CD4-positive, alpha-beta T cell treated with Interleukin-17A for 4 hours (primary cell): ENCODE results near the gene PSMD9.
"Not testable (repeated sequence)": the region's sequence is repeated elsewhere in the genome, so short reads cannot be mapped to it uniquely, and the experiment has no call there.

Experiments used
- DNase-seq: peaks from one replicate; pipeline ENCODE4 v3.0.0-alpha.2; 2020; ENCODE audit warnings: mixed read lengths

The PSMD9 gene

GRCh38 chr12:121926874-121927706 lies 38.5 kb downstream of the PSMD9 start:
- no peak for DNase-seq

- DNase-seq: no peak
Observed at GRCh38 chr12:121927813-121928212, 39.2 kb downstream of the PSMD9 start.

GRCh38 chr12:121929545-121929944 lies 41.0 kb downstream of the PSMD9 start:
- not testable (repeated sequence) for DNase-seq

- DNase-seq: no peak
Observed at GRCh38 chr12:121930862-121931261, 42.3 kb downstream of the PSMD9 start.

- no peak for DNase-seq
Observed at GRCh38 chr12:121932176-121932536, 43.6 kb downstream of the PSMD9 start.

- DNase-seq: no peak
Observed at GRCh38 chr12:121932914-121933521, 44.4 kb downstream of the PSMD9 start.

GRCh38 chr12:121933522-121934308 lies 45.1 kb downstream of the PSMD9 start:
- DNase-seq: no peak

GRCh38 chr12:121934309-121934664 lies 45.7 kb downstream of the PSMD9 start:
- DNase-seq: no peak

GRCh38 chr12:121937654-121938053 lies 49.1 kb downstream of the PSMD9 start:
- no peak for DNase-seq

- no peak for DNase-seq
Observed at GRCh38 chr12:121939186-121939585, 50.6 kb downstream of the PSMD9 start.

GRCh38 chr12:121939992-121940766 lies 51.6 kb downstream of the PSMD9 start:
- DNase-seq: no peak

- DNase-seq: no peak
Observed at GRCh38 chr12:121942145-121942718, 53.6 kb downstream of the PSMD9 start.

- DNase-seq: no peak
Observed at GRCh38 chr12:121943926-121944325, 55.3 kb downstream of the PSMD9 start.

GRCh38 chr12:121946313-121947025 lies 57.9 kb downstream of the PSMD9 start:
- DNase-seq: no peak

GRCh38 chr12:121947981-121948380 lies 59.4 kb downstream of the PSMD9 start:
- DNase-seq: no peak

GRCh38 chr12:121949648-121950397 lies 61.2 kb downstream of the PSMD9 start:
- no peak for DNase-seq

GRCh38 chr12:121953117-121953692 lies 64.6 kb downstream of the PSMD9 start:
- DNase-seq: no peak

GRCh38 chr12:121953695-121954094 lies 65.1 kb downstream of the PSMD9 start:
- no peak for DNase-seq

GRCh38 chr12:121955258-121956237 lies 67.0 kb downstream of the PSMD9 start:
- no peak for DNase-seq
